KMS-11 (cell line): Measurements from ENCODE around the gene LCLAT1.
"Not testable (repeated sequence)": the region's sequence is repeated elsewhere in the genome, so short reads cannot be mapped to it uniquely, and the experiment has no call there.

ENCODE experiments used
- H2AFZ ChIP-seq: fragments of 200-600 bp; sonication (generic); 2 replicates; pipeline ENCODE4 v1.6.1; 2016; ENCODE audit warnings: antibody characterized with exemption, mixed run types, low read depth
- H3K27ac ChIP-seq: fragments of 200-600 bp; sonication (generic); 2 replicates; pipeline ENCODE4 v1.6.1; 2016; ENCODE audit warnings: mild to moderate bottlenecking, mixed run types
- H3K27me3 ChIP-seq: fragments of 200-600 bp; sonication (generic); 2 replicates; pipeline ENCODE4 v1.6.1; 2017; ENCODE audit warnings: mild to moderate bottlenecking, low read depth, mixed run types, moderate library complexity; ENCODE audit not compliant: insufficient read depth
- H3K36me3 ChIP-seq: fragments of 200-600 bp; sonication (generic); 2 replicates; pipeline ENCODE4 v1.6.1; 2017; ENCODE audit warnings: mild to moderate bottlenecking, mixed run types; ENCODE audit not compliant: insufficient read depth
- H3K4me1 ChIP-seq: fragments of 200-600 bp; sonication (generic); 2 replicates; pipeline ENCODE4 v1.6.1; 2016; ENCODE audit warnings: mild to moderate bottlenecking, low read depth, mixed run types; ENCODE audit not compliant: poor library complexity, severe bottlenecking
- H3K4me2 ChIP-seq: fragments of 200-600 bp; sonication (generic); 2 replicates; pipeline ENCODE4 v1.7.0; 2016; ENCODE audit warnings: mild to moderate bottlenecking, mixed run types
- H3K4me3 ChIP-seq: fragments of 200-600 bp; sonication (generic); IDR thresholded peaks from 2 replicates; pipeline ENCODE4 v1.6.1; 2017; ENCODE audit warnings: low read depth, low read length, mixed read lengths; ENCODE audit not compliant: insufficient read depth
- H3K79me2 ChIP-seq: fragments of 200-600 bp; sonication (generic); 2 replicates; pipeline ENCODE4 v1.6.1; 2016; ENCODE audit warnings: low read depth, mixed run types; ENCODE audit not compliant: insufficient read depth
- H3K9ac ChIP-seq: fragments of 200-600 bp; sonication (generic); 2 replicates; pipeline ENCODE4 v1.6.1; 2016; ENCODE audit warnings: mild to moderate bottlenecking, mixed run types
- H4K20me1 ChIP-seq: fragments of 200-600 bp; sonication (generic); 2 replicates; pipeline ENCODE4 v1.6.1; 2016; ENCODE audit warnings: mild to moderate bottlenecking, mixed run types; ENCODE audit not compliant: insufficient read depth
- TF ChIP-seq, protein P1 (sequence below): fragments of 200-600 bp; sonication (generic); conservative IDR thresholded peaks from 2 replicates; pipeline ENCODE4 v1.6.1; 2017; ENCODE audit warnings: low read depth, mild to moderate bottlenecking, antibody characterized with exemption, low read length, moderate library complexity, mixed read lengths

The LCLAT1 gene

DNA sequence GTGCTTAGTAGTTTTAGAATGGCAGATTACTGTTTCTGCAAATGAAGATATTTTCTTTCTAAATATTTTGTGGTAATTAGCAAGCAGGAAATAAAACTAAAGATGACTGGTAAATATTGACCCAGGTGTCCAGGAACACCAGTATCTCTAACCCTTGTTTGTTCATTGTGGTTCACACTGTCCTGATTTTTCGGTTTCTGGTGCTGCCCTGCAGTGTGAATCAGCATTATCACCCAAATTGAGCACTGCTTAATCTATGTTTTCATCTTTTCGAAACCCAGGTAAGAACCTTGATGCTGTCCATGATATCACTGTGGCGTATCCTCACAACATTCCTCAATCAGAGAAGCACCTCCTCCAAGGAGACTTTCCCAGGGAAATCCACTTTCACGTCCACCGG lies 192.8 kb downstream of the LCLAT1 start:
- peaks cover 46% of the 10 kb centered on the region for H3K4me1 ChIP-seq
- no peak overlapping the region for H3K9ac ChIP-seq
- no peak overlapping the region; the same call in 1 of the 2 replicates for H3K27ac ChIP-seq
- TF ChIP-seq, protein P1, sequence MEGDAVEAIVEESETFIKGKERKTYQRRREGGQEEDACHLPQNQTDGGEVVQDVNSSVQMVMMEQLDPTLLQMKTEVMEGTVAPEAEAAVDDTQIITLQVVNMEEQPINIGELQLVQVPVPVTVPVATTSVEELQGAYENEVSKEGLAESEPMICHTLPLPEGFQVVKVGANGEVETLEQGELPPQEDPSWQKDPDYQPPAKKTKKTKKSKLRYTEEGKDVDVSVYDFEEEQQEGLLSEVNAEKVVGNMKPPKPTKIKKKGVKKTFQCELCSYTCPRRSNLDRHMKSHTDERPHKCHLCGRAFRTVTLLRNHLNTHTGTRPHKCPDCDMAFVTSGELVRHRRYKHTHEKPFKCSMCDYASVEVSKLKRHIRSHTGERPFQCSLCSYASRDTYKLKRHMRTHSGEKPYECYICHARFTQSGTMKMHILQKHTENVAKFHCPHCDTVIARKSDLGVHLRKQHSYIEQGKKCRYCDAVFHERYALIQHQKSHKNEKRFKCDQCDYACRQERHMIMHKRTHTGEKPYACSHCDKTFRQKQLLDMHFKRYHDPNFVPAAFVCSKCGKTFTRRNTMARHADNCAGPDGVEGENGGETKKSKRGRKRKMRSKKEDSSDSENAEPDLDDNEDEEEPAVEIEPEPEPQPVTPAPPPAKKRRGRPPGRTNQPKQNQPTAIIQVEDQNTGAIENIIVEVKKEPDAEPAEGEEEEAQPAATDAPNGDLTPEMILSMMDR, result no peak
- H3K4me3 ChIP-seq, result no peak overlapping the region
- peak overlapping the region; percentile 46 for H3K4me2 ChIP-seq
- no peaks in the 10 kb centered on the region for H3K79me2 ChIP-seq
- no peak overlapping the region for H2AFZ ChIP-seq
- H4K20me1 ChIP-seq, result no peaks in the 10 kb centered on the region
- no peaks in the 10 kb centered on the region for H3K36me3 ChIP-seq
- no peaks in the 10 kb centered on the region; the same call in 1 of the 2 replicates for H3K27me3 ChIP-seq

DNA sequence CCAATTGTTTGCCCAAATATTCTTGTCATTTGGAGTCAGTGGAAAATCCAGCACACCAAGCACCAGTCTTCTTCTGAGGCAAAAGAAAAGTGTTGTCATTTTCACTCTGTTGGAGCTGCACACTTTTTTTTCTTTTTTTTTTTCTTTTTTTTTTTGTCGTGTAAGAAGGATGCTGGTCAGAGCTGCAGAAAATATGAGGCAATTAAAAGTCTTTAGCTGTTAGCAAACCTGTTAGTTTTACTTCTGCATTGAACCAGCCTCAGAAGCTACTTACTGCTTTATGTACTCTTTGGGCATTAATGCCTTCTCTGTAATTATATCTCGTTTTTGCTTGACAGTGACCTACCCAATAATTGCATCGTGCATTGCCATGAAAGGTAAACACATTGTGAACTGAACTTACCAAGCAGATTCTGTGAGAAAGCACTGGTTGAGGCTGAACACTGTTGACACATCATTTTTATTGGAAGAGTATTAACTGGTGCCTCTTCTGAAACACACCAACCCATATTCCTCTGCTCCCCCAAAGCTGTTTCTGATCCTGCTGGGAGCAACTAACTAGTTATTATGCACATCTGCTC lies 194.8 kb downstream of the LCLAT1 start:
- no peaks in the 10 kb centered on the region for H3K27me3 ChIP-seq
- TF ChIP-seq, protein P1, result no peak
- peaks cover 46% of the 10 kb centered on the region for H3K4me1 ChIP-seq
- no peak overlapping the region for H3K9ac ChIP-seq
- H3K27ac ChIP-seq, result no peak overlapping the region
- no peaks in the 10 kb centered on the region for H3K79me2 ChIP-seq
- H2AFZ ChIP-seq, result no peak overlapping the region
- no peak overlapping the region for H3K4me3 ChIP-seq
- H3K4me2 ChIP-seq, result no peak overlapping the region; the same call in 1 of the 2 replicates
- no peaks in the 10 kb centered on the region for H3K36me3 ChIP-seq
- H4K20me1 ChIP-seq, result no peaks in the 10 kb centered on the region

DNA sequence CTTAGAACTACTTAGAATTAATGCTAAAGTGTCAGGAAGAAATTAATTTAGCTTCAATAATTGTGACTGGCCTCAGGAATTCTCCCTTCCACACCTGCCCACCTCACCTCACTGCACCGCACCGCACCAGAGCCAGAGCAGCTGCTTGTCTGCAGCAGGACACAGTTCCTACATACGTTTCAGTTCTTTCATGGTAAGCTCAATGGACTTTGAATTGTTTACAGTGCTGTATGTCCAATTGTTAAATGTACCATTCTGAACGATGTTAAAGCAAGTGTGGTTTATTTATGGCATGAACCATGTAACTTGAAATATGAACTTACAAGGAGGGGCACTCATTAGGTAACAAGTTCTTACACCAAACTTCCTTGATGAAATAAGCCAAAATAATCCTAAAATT lies 196.0 kb downstream of the LCLAT1 start:
- not testable (repeated sequence) for H3K27me3 ChIP-seq, H4K20me1 ChIP-seq, H3K9ac ChIP-seq, H3K4me2 ChIP-seq, H3K27ac ChIP-seq, H3K79me2 ChIP-seq, H3K36me3 ChIP-seq, H2AFZ ChIP-seq, H3K4me3 ChIP-seq
- H3K4me1 ChIP-seq, result peaks cover 42% of the 10 kb centered on the region

DNA sequence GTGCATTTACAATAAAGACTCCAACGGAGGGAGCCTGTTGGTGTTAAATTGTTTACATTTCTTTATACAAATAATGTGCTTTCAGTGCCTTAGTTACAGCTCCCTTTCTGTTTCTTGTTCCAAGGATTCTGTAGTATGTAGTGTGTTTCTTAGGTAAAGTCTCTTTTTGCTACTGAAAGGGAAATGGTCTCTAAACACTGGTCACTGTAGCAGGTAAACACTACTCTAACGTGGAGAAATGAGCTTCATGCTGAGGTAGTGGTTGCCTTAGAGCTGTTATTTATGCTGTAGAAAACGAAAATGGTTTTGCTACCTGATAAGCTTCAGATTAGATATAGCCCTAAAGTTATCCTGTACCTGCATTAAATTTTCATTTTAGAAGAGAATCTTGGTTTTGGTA lies 196.6 kb downstream of the LCLAT1 start:
- H4K20me1 ChIP-seq, result no peaks in the 10 kb centered on the region
- H3K9ac ChIP-seq, result no peak overlapping the region
- TF ChIP-seq, protein P1, result no peak
- no peak overlapping the region for H3K27ac ChIP-seq
- no peak overlapping the region for H2AFZ ChIP-seq
- no peak overlapping the region for H3K4me2 ChIP-seq
- peaks cover 36% of the 10 kb centered on the region for H3K4me1 ChIP-seq
- H3K36me3 ChIP-seq, result no peaks in the 10 kb centered on the region
- no peaks in the 10 kb centered on the region for H3K79me2 ChIP-seq
- H3K27me3 ChIP-seq, result no peaks in the 10 kb centered on the region
- no peak overlapping the region for H3K4me3 ChIP-seq

DNA sequence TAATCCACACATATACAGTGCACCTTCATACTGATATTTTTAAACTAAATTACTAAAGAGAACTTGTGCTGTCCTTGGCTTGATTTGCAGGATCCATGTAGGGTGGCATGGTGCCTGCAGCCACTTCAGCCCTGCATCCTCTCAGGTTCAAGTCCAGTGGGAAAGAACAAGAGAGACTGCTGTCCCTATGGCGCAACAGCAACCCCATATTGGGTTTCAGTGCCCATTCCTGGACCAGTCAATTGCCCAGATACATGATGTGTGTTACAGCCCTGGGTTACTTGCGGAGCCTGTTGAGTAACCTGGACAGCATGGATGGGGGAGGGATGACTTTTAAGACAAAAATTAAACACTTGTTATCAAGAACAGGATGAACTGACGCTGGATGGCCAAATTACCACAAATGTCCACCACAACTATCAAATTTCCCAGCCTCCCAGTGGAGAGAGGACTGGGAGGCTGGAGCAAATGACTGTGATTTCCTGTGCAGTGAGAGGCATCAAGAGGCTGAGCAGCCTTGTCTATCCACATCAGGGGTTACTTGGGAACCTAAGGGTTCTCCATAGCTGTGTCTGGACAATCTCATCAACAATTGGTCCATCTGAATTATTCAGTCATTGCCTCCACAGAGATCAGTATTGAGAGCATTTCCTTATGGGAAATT lies 198.2 kb downstream of the LCLAT1 start:
- Histone ChIP-seq H3K4me3 (no peak overlapping the region), H3K9ac (no peak overlapping the region), H2AFZ (no peak overlapping the region), H4K20me1 (no peaks in the 10 kb centered on the region), H3K27me3 (no peaks in the 10 kb centered on the region), H3K79me2 (no peaks in the 10 kb centered on the region), H3K4me1 (peaks cover 20% of the 10 kb centered on the region), H3K27ac (no peak overlapping the region), H3K4me2 (no peak overlapping the region), H3K36me3 (no peaks in the 10 kb centered on the region)
- TF ChIP-seq, protein P1, result no peak
